Neutrophil (primary cell): ENCODE measurements around the gene CTRL.

ENCODE experiments used
- H3K27ac ChIP-seq: fragments of 200-600 bp; sonication (generic); 2 replicates; pipeline ENCODE4 v1.5.1; 2016; ENCODE audit warnings: mild to moderate bottlenecking, moderate library complexity
- H3K27me3 ChIP-seq: fragments of 200-600 bp; sonication (generic); 2 replicates; pipeline ENCODE4 v1.6.0; 2016; ENCODE audit warnings: mild to moderate bottlenecking
- H3K36me3 ChIP-seq: fragments of 200-600 bp; sonication (generic); 2 replicates; pipeline ENCODE4 v1.5.1; 2017
- H3K4me1 ChIP-seq, 2 experiments: fragments of 200-600 bp in 1 of 2; sonication (generic) in 1 of 2; 1 replicate in 1 of 2; 2 replicates in 1 of 2; pipeline versions ENCODE4 v1.5.1 to v1.6.1; 2013 to 2016; ENCODE audit warnings: low read depth in 1 of 2, low read length in 1 of 2, mild to moderate bottlenecking in 1 of 2, moderate library complexity in 1 of 2; ENCODE audit not compliant: control insufficient read depth in 1 of 2, insufficient read depth in 1 of 2
- H3K4me3 ChIP-seq, 2 experiments: fragments of 200-600 bp in 1 of 2; sonication (generic) in 1 of 2; 1 replicate in 1 of 2; 2 replicates in 1 of 2; pipeline ENCODE4 v1.5.1; 2013 to 2016; ENCODE audit warnings: low read depth in 1 of 2, low read length in 1 of 2, mild to moderate bottlenecking in 1 of 2, moderate library complexity in 1 of 2
- H3K9me3 ChIP-seq: fragments of 200-600 bp; sonication (generic); 2 replicates; pipeline ENCODE4 v1.5.1; 2016
- TF ChIP-seq, protein P1 (sequence below): fragments of 200-600 bp; sonication (generic); IDR thresholded peaks from 2 replicates; pipeline ENCODE4 v1.5.1; 2016; ENCODE audit warnings: antibody characterized with exemption

CTRL gene

DNA sequence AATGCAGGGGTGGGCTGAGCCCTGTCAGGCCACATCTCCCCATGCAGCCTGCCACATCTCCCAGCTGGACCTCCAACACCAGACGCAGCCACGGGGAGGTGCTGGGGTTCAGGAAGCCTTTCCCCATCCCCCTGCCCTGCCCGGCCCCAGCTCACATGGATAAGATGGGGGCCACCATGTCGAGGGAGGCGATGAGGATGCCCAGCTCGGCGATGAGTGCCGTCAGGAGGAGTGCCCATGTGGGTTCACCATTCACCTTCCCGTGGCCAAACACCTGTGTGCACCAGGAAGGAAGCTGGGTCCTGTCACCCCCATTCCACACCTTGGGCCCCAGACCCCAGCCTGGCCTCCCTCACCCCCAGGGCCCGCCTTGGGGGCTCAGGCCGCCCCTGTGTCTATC lies 18.0 kb upstream of the CTRL start:
- H3K4me1 ChIP-seq, result no peaks in the 10 kb centered on the region
- no peaks in the 10 kb centered on the region for H3K27me3 ChIP-seq
- H3K4me3 ChIP-seq, result no peak overlapping the region
- H3K9me3 ChIP-seq, result no peaks in the 10 kb centered on the region
- TF ChIP-seq, protein P1, sequence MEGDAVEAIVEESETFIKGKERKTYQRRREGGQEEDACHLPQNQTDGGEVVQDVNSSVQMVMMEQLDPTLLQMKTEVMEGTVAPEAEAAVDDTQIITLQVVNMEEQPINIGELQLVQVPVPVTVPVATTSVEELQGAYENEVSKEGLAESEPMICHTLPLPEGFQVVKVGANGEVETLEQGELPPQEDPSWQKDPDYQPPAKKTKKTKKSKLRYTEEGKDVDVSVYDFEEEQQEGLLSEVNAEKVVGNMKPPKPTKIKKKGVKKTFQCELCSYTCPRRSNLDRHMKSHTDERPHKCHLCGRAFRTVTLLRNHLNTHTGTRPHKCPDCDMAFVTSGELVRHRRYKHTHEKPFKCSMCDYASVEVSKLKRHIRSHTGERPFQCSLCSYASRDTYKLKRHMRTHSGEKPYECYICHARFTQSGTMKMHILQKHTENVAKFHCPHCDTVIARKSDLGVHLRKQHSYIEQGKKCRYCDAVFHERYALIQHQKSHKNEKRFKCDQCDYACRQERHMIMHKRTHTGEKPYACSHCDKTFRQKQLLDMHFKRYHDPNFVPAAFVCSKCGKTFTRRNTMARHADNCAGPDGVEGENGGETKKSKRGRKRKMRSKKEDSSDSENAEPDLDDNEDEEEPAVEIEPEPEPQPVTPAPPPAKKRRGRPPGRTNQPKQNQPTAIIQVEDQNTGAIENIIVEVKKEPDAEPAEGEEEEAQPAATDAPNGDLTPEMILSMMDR, result no peak
- H3K36me3 ChIP-seq, result peaks cover 59% of the 10 kb centered on the region
- no peak overlapping the region for H3K27ac ChIP-seq

DNA sequence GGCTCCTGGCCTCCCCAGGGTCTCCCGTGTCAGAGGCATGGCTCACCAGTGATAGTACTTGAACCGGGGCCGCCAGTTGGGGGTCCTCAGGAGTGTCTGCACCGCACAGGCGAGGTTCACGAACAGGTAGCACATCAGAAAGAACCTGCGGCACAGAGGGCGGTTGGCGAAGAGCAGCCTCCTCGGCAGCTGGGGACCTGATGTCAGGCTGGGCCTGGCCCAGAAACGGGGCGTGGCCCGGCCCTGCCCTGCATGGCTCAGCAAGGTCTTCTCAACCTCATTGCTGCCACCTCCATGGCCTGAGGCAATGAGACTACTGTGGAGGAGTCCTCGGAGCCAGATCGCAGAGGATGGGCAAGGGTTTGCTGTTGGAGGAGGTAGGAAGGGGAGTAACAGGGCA lies 16.4 kb upstream of the CTRL start:
- no peak overlapping the region for H3K27ac ChIP-seq
- no peaks in the 10 kb centered on the region for H3K4me1 ChIP-seq
- H3K27me3 ChIP-seq, result no peaks in the 10 kb centered on the region
- H3K4me3 ChIP-seq, result no peak overlapping the region
- TF ChIP-seq, protein P1, result no peak
- H3K36me3 ChIP-seq, result peaks cover 71% of the 10 kb centered on the region
- H3K9me3 ChIP-seq, result no peaks in the 10 kb centered on the region

DNA sequence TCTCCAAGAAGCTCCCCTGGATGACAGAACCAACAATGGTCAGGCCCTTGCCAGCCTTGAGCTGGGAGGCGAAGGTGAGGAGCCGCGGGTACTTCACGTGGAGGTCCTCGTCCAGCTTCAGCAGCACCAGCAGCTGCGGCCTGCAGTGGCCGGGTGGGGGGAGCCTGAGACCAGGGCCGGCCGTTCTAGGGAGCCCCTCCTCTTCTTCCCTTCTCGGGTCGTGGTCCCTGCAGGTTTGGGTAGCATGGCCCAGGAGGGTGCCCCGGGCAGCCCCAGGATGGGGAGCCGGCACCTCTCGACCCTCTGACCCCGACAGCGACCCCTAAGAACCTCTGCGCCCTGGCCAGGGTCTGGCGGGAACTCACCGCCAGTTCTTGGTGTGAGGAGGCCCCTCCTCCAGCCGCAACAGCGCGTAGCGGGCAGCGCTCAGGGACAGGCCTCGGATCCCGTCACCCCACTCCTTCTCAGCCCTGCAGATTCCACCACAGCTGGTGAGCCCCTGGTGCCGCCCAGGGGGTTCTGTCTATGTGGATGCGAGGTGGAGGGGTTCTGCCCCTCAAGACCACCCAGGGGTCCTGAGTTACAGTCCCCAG lies 15.4 kb upstream of the CTRL start:
- TF ChIP-seq, protein P1, result no peak
- no peaks in the 10 kb centered on the region for H3K4me1 ChIP-seq
- no peak overlapping the region for H3K27ac ChIP-seq
- H3K4me3 ChIP-seq, result no peak overlapping the region
- no peaks in the 10 kb centered on the region for H3K9me3 ChIP-seq
- H3K36me3 ChIP-seq, result peaks cover 77% of the 10 kb centered on the region
- no peaks in the 10 kb centered on the region for H3K27me3 ChIP-seq

DNA sequence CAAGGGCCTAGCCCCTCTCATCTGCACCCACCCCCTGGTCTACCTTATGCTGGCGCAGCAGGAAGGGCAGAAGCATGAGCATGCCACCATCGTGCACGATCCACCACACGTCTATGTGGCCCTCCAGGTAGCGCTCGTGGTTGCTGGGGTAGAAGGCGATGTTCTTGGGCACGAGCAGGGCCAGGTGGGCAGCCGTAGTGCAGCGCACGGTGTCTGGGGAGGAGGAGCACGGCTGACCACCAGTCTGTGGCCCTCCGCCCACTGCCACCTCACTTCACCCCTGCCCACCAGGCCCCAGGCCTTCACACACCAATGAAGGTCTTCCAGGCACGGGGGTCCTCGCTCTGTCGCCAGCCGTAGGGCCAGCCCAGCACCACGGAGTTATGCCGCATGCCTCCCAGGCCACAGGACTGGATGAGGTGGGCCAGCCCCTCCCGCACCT lies 14.5 kb upstream of the CTRL start:
- Histone ChIP-seq H3K4me1 (no peaks in the 10 kb centered on the region), H3K9me3 (no peaks in the 10 kb centered on the region), H3K4me3 (no peak overlapping the region), H3K36me3 (peaks cover 68% of the 10 kb centered on the region), H3K27me3 (no peaks in the 10 kb centered on the region), H3K27ac (no peak overlapping the region)
- TF ChIP-seq, protein P1, result no peak

DNA sequence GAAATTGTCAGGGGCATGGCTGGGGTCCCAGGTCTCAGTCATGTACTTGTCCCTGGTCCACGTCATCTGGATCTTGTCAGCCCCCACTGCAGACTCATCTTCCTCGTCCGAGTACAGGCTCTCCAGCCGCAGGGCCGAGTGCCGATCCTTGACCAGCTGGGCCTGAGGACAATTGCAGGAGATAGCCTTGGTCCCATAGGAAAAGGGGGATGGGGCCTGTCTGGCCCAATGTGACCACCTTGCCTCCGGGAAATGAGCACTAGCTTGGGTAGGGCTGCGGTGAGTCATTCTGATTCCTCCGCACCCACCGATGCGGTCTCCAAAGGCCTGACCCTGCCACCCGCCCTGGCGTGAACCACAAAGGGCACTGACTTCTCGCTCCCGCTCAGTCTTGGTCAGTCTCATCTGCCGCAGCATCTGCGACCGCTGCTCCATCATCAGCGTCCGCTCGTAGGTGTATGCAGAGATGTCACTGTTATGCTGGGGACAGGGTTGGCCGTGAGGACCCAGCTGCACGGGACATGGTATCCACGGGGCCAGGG lies 13.8 kb upstream of the CTRL start:
- H3K36me3 ChIP-seq, result peaks cover 61% of the 10 kb centered on the region
- no peak overlapping the region for H3K27ac ChIP-seq

More for the DNA sequence above, 13.8 kb upstream of the CTRL start:
- H3K9me3 ChIP-seq, result no peaks in the 10 kb centered on the region
- H3K27me3 ChIP-seq, result no peaks in the 10 kb centered on the region
- TF ChIP-seq, protein P1, result no peak
- no peak overlapping the region for H3K4me3 ChIP-seq
- no peaks in the 10 kb centered on the region for H3K4me1 ChIP-seq
